Fibroblast of pulmonary artery (primary cell): Measurements from ENCODE around the gene TSHZ1.

Experiments used
- DNase-seq: peaks from one replicate; pipeline ENCODE4 v3.0.0-alpha.2; 2010; ENCODE audit warnings: low read depth
- H3K4me3 ChIP-seq: replicated peaks from 2 replicates; pipeline ENCODE4 v1.5.1; 2011; ENCODE audit warnings: low read depth, mild to moderate bottlenecking, control low read depth, low read length, moderate library complexity
- TF ChIP-seq, protein P1 (sequence below): IDR thresholded peaks from 2 replicates; pipeline ENCODE4 v1.5.1; 2011; ENCODE audit warnings: mild to moderate bottlenecking, control low read depth, low read length, inconsistent platforms; ENCODE audit errors: missing control alignments

Gene TSHZ1

DNA sequence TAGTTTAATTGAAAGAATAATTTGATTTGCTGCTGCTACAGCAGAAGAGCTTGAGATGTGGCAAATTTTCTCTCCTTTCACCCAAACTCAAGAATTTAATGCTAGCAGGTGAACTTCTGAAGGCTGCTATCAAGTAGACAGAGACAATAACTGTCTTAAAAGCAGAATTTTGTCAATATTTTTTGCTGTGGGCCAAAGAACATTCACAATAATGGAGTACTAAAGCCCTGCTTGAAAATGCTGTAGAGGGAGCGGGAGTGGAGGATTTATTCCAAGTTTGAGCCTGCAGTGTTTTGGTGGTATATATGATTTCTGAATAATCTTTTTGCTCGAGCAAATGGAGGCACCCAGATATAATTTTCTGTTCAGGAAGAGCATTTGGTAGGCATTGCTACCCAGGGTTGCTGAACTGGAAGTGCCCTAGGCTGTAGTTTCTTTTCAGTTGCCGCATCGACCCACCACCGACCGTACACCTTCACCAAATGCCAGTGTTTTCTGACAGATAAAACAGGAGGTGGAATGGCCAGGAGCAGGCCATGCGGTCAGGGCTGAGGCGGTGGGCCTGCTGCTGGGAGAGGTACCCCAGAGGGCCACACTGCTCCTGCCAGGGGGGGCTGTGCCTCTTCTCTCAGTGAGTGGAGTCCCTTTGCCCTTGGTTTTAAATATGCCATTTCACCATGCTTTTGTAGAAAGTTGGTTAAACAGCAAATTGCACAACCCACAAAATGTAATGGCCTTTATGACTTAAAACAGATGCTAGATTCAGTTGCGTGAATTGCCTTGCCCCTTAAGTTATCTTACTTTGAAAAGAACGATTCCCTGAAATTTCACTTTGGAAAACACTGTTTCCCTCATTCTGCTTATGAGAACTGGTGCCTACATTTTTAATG, 36.4 kb downstream of the TSHZ1 start:
- H3K4me3 ChIP-seq: peak overlapping the region; percentile 49
- TF ChIP-seq, protein P1, sequence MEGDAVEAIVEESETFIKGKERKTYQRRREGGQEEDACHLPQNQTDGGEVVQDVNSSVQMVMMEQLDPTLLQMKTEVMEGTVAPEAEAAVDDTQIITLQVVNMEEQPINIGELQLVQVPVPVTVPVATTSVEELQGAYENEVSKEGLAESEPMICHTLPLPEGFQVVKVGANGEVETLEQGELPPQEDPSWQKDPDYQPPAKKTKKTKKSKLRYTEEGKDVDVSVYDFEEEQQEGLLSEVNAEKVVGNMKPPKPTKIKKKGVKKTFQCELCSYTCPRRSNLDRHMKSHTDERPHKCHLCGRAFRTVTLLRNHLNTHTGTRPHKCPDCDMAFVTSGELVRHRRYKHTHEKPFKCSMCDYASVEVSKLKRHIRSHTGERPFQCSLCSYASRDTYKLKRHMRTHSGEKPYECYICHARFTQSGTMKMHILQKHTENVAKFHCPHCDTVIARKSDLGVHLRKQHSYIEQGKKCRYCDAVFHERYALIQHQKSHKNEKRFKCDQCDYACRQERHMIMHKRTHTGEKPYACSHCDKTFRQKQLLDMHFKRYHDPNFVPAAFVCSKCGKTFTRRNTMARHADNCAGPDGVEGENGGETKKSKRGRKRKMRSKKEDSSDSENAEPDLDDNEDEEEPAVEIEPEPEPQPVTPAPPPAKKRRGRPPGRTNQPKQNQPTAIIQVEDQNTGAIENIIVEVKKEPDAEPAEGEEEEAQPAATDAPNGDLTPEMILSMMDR: no peak
- DNase-seq: peak; percentile 66

DNA sequence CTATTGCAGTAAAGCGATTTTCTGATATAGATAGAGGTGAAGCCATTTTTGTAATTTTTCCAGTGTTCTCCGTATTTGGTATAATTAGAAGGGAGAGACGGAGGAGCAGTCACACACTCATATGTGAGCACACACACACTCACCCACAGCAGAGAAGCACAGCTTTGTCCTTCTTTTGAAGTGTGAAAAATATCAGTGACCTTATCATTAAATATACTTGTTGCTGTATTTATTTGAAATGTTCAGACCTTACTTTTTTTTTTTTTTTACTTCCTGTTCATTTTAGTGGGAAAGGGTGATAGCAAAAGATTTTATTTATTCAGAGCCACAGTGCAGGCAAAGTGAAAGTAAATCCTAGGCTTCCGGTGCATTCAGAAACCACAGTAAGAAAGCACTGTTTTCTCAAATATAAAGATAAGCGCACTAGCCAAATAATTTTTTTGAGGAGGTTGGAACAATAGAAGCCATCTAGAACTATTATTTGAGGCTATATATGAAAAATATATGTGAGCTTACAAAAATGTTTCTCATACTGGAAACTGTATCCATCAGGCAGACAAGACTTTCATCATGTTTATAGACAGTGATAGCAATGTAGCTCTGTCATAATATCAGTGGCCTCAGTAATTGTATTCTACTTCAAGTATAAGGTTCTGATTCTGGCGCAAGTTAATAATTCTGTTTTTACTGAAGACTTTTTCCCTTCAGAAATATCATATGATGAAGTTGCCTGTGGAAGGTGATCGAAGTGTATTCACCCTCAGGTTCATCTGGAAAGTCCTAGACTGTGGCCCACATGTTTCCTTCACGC, 37.2 kb downstream of the TSHZ1 start:
- TF ChIP-seq, protein P1: no peak

DNA sequence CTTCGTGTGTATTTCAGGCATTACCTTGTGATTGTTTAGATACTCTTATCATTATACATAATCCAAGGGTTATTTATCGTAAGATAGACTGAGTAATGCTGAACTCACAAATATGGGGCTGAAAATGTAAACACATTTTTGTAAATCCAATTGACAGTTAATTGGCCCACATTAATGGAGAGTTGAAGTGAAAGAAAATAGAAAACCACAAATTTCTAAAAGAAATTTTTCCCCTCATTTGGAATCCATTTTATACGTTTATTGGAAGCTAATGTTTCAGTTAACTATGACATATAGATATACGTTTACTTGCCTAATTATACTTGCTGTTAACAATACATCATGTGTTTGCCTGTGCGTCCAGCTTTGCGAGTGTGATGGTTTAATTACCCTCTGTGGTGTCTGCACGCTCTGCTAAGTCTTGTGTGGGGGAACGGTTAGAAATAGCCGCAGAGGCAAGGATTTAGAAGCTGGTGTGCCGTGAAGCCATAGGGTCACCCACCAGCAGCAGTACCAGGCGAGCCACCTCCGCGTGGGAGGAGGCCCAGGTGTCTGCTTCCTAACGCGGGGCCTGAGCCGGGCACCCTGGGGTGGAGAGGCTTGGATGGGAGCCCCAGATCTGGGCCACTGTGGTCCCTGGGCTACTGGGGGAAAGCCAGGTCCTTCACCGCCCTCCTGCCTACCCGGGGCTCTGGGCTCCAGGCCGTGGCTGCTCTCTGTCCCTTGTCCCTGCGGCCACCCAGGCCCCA, 38.0 kb downstream of the TSHZ1 start:
- no peak overlapping the region for H3K4me3 ChIP-seq
- TF ChIP-seq, protein P1: no peak
- DNase-seq: no peak

More for the DNA sequence above, 37.2 kb downstream of the TSHZ1 start:
- DNase-seq: peak; percentile 67
- H3K4me3 ChIP-seq: peak overlapping the region; percentile 49

- no peak overlapping the region for H3K4me3 ChIP-seq
- DNase-seq: no peak
Measured at GRCh38 chr18:75249175-75249518, 38.5 kb downstream of the TSHZ1 start.

GRCh38 chr18:75249672-75250470, 39.3 kb downstream of the TSHZ1 start:
- no peak for DNase-seq
- H3K4me3 ChIP-seq: no peak overlapping the region
- TF ChIP-seq, protein P1: no peak

More at GRCh38 chr18:75249175-75249518, 38.5 kb downstream of the TSHZ1 start:
- TF ChIP-seq, protein P1: no peak

DNA sequence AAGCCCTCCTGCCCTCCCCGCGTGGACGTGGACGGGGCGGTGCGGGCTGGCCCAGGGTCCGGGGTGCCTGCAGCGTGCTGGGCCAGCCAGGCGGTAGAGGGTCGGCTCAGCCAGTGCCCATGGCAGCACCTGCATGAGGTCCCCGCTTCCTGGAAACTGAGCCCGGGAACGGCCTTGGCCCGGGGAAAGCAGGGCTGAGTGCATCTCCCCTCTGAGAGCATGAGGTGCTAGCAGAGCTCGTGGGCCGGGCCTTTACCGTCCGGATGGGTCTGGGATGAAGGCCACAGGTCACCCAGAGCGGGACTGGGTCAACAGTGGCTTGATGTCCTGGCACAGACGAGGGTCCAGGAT, 39.8 kb downstream of the TSHZ1 start:
- H3K4me3 ChIP-seq: no peak overlapping the region
- TF ChIP-seq, protein P1: no peak
- DNase-seq: no peak
